Cerebellar nuclear complex (tissue), 1 donor: ENCODE results near the gene SPG7.
"Not testable (repeated sequence)": the region's sequence is repeated elsewhere in the genome, so short reads cannot be mapped to it uniquely, and the experiment has no call there.

ENCODE experiments used
- DNase-seq, 2 experiments: peaks; one replicate each; lab custom pipeline; 2025; lab: John Stamatoyannopoulos, UW

SPG7 gene

DNA sequence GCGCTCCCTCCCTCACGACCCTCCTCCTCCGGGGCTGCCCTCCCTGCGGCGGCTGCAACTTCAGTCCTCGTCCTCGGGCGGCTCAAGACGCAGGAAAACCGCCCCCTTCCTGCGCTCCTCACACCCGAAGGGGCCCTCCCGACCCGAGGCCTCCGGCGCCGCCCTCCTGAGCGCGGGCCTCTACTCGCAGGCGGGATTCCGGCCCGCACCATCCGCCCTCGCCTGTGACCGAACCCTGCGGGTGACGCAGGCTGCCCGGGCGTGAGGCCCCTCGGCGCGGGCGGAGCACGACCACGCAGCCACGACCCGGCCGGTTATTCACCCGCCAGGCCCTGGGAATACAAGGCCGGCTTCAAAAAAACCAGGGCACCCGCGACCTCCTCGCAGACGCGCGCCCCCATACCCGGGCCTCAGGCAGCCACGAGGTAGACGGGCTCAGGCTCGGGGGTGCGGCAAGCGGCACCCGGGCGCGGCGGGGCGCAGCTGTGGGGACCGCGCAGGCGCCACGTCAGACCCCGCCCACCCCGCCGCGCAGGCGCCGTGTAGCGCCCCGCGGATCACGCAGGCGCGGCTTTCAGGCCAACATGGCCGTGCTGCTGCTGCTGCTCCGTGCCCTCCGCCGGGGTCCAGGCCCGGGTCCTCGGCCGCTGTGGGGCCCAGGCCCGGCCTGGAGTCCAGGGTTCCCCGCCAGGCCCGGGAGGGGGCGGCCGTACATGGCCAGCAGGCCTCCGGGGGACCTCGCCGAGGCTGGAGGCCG lies at the start of gene SPG7:
SPG7 (plus strand) TSS at position 570 of the 757 bp plus-strand sequence; CDS start at position 585, 15 bp downstream.
- peak in 1 of 2 experiments; percentile 11 for DNase-seq

DNA sequence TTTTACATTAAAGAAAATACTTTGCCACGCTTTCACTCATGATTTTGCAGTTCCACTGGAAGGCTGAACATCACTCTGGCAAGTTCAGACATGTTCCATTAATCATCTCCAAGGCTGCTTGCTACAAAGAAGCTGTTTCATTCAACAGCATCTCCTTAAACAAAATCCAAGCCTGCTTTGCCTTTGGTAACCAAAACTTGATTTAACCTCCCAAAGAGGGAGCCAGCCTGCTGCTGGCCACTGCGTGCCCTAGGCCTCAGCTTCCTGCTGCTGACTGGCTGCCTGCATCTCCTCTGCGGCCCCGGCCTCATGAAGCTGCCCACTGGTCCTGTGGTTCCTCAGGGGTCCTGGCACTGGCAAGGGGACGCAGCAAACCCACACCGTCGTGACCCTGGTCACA lies 49.7 kb upstream of the SPG7 start:
- DNase-seq = no peak

DNA sequence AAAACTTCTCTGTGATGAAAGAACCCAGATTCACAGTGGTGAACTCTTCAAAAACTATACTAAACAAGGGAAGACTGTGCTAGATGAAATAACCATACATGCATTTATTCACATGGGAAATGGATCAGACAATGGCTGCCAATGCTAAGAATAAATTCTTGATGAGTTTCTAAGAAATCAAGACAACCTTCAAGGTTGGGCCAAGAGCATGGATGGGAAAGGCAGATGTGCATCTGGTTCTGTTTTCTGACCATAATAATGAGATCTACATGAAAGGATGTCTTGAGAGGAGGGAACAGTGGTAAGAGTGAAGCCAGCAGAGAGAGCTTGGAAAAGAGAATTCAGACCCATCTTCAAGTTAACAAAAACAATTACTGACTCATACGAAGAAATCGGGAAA lies 49.2 kb upstream of the SPG7 start:
- no peak for DNase-seq

DNA sequence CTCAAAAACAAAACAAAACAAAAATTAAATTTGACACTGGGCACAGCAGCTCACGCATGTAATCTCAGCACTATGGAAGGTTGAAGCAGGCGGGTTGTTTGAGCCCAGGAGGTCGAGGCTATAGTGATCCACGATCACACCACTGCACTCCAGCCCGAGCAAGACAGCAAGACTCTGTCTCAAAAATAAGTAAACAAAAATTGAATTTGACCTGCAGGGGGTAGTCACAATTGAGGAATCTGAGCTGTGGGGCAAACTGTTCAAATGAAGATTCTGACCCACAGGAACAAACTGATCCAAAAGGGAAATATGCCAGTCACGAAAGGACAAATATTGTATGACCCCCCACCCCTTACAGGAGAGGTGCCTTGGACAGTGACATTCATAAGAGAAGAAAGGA lies 47.6 kb upstream of the SPG7 start:
- DNase-seq = no peak

DNA sequence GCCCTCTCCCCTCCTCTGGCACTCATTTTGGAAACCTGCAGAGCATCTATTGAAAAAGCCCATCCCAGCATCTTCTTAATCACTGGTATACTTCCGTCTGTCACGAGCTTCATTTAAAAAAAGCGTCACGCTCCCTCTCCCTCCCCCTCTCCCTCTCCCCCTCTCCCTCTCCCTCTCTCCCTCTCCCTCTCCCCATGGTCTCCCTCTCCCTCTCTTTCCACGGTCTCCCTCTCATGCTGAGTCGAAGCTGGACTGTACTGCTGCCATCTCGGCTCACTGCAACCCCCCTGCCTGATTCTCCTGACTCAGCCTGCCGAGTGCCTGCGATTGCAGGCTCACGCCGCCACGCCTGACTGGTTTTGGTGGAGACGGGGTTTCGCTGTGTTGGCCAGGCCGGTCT lies 46.3 kb upstream of the SPG7 start:
- not testable (repeated sequence) for DNase-seq

DNA sequence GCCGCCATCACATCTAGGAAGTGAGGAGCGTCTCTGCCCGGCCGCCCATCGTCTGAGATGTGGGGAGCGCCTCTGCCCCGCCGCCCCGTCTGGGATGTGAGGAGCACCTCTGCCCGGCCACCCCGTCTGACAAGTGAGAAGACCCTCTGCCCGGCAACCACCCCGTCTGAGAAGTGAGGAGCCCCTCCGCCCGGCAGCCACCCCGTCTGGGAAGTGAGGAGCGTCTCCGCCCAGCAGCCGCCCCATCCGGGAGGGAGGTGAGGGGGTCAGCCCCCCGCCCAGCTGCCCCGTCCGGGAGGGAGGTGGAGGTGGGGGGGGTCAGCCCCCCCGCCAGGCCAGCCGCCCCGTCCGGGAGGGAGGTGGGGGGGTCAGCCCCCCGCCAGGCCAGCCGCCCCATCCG lies 45.6 kb upstream of the SPG7 start:
- DNase-seq = not testable (repeated sequence)

DNA sequence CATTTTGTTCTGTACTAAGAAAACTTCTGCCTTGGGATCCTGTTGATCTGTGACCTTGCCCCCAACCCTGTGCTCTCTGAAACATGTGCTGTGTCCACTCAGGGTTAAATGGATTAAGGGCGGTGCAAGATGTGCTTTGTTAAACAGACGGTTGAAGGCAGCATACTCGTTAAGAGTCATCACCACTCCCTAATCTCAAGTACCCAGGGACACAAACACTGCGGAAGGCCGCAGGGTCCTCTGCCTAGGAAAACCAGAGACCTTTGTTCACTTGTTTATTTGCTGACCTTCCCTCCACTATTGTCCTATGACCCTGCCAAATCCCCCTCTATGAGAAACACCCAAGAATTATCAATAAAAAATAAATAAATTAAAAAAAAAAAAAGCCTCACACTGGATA lies 44.9 kb upstream of the SPG7 start:
- not testable (repeated sequence) for DNase-seq

DNA sequence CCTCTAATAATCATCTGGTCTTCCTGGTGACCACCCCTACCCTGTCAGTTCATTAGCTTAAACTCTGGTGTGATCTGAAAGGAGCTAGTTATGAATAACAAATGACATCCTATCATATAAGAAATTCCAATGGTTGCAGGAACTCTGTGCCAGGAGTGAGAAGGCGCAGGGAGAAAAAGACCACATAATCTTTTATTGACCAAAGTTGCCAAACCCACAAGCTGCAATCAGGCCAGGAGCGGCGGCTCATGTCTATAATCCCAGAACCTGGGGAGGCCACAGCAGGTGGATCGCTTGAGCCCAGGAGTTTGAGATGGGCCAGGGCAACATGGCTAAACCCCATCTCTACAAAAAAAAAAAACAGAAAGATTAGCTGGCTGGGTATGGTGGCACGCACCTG lies 41.3 kb upstream of the SPG7 start:
- DNase-seq = no peak

DNA sequence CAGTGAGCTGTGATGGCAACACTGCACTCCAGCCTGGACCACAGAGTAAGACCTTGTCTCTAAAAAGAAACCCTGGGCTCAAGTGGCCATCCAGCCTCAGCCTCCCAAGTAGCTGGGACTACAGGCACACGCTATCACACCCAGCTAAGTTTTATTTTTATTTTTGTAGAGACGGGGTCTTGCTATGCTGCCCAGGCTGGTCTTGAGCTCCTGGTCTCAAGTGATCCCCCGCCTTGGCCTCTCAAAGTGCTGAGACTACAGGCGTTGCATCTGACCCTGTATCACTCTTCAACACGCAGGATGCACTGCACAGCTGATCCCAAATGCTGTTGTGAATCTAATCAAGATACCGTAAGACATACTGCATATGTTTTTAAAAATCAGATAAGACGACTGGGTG lies 40.8 kb upstream of the SPG7 start:
- DNase-seq = no peak

DNA sequence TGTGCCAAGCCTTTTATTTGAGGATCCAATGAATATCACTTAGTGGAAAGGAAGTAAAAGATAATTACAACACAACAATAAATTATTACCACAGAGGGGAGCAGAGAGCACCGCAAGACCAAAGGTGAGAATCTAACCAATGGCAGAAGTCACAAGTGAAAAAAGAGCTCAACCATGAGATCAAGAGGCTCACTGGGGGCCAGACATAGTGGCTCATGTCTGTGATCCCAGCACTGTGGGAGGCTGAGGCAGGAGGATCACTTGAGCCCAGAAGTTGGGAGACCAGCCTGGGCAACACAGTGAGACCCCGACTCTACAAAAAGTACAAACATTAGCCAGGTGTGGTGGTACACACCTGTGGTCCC lies 35.5 kb upstream of the SPG7 start:
- no peak for DNase-seq

DNA sequence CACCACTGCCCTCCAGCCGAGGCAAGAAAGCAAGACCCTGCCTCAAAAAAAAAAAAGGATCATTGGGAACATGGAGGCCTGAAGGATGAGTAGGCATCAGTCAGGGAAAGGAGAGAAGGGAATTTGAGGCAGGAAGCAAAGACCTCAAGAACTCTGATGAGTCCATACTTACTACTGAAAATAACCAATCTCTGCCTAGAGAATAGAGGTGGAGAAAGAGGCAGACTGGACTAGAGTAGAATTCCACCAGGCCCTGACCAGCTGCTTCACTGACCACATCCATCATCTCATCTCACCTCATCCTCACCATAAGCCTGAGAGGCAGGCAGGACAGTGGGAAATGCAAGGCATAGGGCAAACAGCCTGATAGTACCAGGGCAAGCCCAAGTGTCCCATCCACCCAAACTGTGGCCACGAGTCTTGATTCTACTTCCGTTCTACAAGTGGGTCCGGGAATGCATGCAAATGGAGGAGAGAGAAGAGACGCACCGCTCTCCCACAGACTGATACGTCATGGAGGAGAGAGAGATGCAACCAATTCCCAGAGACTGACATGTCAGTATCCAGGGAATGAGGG lies 35.0 kb upstream of the SPG7 start:
- no peak for DNase-seq

DNA sequence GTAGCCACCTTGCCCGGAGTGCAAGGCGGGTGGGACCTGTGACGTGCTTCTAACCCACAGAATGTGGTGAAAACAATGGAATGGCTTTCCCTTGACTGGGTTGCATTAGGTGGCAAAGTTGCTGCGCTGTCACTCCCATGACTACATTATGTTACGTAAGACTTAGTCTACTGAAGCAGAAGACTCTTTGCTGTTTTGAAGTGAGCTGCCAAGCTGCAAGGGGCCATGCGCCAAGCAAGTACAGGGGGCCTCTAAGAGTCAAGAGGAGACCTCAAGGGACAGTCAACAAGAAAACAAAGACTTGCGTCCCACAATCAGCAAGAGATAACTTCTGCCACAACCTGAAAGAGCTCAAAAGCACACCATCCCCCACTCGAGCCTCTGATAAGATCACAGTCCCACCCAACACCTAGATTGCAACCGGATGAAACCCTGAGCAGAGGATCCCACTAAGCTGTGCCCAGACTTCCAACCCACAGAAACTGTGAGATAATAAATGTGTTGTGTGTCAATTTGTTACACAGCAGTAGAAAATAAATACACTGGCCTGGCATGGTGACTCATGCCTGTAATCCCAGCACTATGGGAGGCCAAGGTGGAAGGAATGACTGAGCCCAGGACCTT lies 34.3 kb upstream of the SPG7 start:
- DNase-seq = no peak

DNA sequence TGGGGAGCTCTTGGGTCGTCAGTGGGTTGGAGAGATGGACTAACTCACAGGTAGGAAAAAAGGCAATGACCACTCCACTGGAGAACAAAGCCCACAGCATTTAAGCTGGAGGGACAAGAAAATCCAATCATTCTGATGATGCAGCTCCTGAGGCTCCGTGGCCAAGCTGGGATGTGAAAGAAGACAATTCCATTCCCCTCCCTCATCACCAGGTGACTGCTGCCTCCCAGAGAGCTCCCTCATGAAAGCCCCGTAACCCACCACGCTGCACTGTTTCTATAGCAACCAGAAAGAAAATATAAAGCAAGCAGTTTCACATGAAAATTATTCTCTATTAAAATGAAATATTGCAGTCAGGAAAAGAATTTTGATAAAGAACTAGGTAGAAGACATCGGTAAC lies 33.1 kb upstream of the SPG7 start:
- no peak for DNase-seq

DNA sequence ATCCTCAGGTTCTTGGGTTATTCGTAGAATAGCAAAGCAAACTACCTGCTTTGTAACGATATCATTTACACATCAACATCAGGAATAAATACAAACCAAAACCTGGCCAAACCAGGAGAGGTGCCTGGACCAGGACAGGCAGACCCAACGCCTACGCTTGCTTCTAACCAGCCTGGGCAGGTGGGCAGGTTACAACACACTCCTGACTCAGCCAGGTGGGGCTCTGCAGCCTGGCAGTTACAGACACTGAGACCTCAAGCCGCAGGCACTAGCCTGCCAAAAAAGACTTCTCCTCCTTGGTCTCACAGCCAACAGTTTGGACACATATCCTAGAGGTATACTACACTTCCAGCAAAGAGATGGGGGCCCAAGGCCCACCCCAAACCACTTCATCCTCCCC lies 31.8 kb upstream of the SPG7 start:
- no peak for DNase-seq

DNA sequence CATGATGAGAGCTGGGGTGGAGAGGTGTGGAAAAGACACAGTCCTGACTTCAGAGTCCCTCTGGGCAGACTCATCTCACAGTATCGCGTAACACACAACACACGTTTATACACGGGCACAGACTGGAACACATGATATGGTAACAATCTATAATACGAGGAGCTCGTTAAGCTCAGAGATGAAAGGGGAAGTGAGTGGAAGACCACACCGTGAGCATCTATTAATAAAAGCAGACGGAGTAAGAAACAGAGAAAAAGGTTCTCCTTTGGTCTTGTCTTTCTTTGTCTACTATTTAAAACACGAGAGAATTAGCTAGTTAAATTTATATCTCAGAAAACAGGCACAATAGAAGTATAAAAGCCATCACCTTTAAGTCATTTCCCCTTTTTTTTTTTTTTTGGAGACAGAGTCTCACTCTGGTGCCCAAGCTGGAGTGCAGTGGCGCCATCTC lies 31.4 kb upstream of the SPG7 start:
- DNase-seq = no peak

DNA sequence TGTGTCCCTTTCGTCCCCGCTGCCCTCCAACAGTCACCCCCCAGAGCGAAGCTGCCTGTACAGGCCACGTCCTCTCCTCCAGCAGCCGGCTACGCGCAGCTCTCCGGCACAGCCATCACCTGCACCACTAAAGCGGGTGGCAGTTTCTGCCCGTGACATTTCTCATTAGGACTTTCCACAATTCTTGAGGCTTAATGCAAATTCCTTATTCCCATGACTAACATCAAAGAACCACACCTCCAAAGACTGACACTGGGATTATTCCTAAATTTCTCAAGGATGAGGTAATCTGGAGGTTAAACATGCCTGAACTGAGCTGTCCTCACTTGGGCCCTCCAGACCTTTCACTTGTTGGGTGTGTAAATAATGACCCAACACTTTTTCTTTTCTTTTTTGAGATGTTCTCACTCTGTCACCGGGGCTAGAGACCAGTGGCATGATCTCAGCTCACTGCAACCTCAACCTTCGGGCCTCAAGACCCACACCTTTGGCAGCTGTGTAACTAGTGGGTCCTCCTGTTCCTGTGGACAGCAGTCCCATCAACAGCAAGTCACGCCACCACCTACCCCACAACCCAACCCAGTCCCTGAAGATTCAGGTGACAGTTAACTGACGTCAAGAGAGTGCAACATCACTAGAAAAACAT lies 29.5 kb upstream of the SPG7 start:
- DNase-seq = no peak

DNA sequence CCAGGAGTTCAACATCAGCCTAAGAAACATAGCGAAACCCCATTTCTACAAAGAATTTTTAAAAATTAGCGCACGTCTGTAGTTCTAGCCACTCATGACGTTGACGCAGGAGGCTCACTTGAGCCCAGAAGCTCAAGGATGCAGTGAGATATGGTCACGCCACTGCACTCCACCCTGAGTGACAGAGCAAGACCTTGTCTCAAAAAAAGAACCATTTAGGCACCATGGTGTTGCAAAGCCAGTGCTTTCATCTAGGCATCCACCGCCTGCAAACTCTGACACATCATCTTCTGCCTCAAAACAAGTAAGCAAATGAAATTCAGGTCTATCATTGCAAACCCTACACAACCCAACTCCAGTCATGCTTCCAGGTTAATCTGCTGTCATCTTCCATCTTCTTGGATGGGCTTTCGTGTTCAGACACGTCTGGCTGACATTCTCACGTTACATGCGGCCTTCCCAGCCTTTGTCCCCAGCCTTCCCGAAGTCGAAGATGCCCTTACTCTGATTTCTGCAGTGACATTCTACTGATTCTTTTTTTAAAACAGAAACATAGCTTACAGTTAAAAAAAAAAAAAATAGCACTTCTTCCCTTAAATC lies 26.7 kb upstream of the SPG7 start:
- no peak for DNase-seq

DNA sequence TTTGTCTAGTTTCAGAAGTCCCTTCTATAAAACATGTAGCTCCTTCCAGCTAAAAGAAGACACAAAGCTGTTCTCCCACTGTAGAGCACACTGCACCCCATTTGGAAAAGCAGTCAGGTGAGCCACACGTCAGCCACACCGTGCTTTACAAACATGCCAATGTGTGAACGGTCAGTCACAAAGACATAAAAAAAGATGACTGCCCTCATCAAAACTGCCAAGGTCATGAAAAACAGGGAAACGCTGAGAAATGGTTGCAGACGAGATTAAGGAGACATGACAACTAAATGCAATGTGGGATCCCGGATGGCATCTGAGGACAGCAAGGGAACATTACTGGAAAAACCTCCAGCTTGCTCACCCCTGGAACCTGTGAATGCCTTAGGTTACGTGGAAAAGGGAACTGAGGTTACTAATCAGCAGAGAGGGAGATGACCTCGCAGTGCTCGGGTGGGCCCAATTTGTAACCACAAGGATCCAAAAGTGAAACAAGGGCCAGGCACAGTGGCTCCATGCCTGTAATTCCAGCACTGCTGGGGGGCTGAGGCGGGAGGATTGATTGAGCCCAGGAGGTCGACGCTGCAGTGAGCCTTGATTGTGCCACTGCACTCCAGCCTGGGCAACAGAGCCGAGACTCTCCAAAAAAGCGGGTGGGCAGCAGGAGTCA lies 25.9 kb upstream of the SPG7 start:
- no peak for DNase-seq

DNA sequence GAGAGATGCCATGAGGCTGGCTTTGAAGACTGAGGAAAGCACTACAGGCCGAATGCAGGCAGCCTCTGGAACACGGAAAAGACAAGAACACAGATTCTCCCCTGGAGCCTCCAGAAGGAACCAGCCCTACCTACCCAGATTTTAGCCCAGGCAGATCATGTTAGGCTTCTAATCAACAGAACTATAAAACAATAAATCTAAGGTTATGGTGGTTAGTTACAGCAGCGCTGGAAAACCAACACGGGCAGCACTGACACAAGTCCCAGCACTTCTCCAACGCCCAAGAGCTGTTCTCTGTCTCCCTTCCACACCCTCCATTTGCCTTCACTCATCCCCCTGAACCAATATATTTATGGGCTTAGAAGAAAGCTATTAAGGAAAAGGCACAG lies 25.4 kb upstream of the SPG7 start:
- no peak for DNase-seq

DNA sequence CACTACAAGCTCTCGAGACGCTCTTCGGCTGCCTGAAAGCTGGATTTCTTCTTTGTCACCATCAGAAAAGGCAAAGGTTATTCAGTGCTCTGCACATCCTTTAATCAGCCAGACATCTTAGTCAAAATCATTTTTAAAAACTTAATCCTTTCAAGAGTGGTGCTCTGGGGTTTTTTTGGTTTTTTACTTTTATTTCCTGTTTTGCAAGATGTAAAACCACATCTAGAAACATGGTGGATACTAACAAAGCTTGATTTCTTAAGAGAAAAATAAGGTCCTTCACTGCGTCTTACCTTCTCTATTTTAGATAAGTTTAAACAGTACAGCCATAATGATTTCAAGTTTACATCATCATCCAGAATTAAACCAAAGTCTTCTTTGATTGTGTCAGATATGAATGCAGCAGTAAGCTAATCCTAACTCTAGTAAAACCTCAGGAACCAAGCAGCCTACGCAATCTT lies 24.1 kb upstream of the SPG7 start:
- no peak for DNase-seq

DNA sequence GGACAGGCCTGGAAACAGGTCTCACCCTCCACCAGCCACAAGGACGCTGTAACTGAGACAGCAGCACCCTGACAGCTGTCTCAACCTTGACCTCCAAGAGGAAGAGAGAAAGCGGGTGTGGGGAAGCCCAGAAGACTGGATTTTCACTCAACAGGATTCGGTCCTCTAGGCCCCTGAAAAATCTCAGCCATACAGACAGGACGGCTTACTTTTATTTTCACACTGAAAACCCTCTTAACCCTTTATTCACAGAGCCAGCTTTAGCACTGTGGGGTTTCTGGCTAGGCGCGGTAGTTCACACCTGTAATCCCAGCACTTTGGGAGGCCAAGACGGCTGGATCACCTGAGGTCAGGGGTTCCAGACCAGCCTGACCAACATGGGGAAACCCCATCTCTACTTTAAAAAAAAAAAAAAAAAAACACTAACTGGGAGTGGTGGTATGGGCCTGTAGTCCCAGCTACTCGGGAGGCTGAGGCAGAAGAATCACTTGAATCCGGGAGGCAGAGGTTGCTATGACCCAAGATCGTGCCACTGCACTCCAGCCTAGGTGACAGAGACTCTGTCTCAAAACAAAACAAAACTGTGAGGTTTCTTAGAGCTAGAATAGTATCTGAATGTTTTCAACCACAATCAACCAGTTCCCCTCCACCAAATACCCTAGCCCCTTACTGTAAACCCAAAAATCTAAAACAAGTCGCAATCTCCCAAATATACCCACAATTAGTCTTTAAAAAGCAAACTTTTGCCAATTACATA lies 23.1 kb upstream of the SPG7 start:
- no peak for DNase-seq
